ENCODE measurements around the gene PSME3.

Gene PSME3

DNA sequence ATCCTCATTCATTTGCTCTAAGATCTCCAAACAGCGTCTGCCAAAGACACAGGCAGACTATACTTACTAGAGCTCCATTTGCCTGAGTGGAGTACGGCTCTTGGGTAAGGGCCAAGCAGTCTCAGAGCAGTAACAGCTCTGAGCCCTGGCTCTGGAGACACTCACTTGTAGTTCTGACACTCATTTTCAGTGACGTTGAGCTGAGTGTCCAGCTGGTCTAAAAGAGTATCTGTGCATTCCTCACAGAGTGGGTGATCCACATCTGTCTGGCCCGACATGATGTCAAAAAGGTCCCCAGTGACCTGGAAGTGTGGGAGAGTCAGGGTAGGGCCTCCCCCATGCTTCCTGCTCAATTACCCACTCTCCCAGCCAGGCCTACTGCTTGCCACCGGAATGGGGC lies 14.8 kb upstream of the PSME3 start:
- no peak for DNase-seq

DNA sequence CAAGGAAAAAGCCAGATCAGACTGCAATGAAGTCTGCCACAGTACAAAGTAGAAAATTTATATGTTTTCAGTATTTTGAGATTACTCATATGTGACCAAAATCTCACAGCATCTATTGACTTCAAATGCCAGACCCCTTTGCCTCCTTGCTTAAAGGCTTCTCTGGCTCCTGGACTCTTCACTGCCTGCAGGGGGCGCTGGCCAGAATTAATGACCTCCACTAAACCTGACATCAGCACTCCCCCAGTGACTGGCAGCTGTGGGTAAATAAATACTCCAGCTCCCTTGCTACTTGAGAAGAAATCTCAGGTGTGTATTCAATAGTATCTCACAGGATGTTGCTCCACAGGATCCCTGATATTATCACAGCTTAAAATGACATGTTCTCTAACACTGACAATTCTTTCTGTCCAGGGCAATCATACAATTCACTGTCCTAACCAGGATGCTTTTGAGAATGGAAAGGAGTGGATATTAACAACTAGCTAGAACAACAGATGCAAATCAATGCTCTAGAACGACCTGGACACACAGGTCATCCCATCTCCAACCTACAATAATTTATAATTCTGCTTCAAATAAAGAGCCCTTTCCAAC lies 13.2 kb upstream of the PSME3 start:
- peak; percentile 87 for DNase-seq

DNA sequence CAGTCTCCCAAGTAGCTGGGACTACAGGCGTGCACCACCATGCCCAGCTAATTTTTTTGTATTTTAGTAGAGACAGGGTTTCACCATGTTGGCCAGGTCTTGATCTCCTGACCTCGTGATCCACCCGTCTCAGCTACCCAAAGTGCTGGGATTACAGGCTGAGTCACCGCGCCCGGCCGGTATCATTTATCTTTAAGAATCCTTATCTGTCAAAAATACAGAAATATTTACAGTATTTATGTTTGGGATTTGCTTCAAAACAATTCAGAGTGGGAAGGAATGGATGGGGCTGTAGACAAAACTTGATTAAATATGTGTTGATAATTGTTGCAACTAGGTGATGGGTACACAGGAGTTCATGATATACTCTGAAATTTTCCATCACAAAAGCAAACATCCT lies 12.0 kb upstream of the PSME3 start:
- peak; percentile 8 for DNase-seq

DNA sequence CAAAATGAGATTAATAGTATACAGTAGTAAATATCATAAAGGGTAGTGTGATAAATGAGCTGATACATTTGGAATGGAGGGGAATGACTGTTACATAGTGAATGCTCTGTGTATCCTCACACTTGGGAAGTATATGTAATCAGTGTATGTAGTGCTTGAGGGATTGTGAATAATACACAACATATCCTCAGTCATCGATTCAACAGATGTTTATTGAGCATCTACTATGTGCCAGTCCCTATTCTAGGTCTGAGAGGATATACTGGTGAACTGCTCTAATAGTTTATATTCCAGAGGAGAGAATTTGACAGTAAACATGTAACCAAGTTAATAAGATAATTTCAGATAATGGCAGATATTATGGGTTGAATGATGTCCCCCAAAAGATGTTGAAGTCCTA lies 5.7 kb upstream of the PSME3 start:
- DNase-seq: no peak

DNA sequence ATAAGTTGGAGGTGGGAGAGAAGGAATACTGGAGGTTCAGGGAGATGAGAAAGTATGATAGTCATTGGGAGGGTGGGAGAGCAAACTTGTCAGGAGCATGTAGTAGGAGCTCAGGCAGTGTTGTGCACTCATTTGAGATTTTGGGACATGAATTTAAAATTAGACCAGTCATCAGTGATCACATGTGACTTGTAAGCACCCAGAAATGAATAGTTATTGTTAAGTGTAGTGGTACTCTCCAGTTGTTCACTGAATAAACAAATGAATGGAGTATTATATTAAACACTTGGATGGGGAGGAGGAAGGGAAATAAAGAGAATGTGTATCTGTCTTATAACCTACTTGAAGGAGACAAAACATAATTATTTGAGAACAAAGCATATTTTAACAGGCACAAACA lies 2.2 kb upstream of the PSME3 start:
- no peak for DNase-seq

DNA sequence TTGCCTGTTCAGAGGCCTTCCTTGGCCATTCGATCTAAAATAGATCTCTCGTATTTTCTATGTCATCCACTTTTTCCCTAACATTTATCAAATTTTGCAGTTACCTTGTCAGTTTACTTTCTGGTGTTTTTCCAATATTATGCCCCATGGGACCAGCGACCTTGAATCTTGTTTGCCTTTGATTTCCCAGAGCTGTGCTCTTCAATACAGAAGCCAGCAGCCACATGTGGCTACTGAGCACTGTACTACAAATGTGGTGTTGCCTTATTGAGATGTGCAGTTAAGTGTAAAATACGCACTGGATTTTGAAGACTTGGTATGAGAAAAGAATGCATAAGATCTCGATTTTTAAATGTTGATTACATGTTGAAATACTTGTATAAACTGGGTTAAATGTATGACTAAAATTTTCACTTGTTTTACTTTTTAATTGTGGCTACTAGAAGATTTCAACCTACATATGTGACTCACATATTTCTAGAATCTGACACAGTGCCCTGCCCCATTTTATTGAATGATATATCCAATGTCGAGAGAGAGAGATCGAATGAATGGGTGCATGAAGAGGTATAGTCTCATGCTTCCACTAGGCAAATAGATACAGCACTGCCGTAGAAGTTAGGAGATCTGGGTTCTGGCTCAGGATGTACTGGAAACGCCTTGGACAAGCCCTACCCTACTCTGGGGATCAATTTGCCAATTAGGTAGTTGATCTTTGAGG lies 824 bp upstream of the PSME3 start:
- DNase-seq: no peak

DNA sequence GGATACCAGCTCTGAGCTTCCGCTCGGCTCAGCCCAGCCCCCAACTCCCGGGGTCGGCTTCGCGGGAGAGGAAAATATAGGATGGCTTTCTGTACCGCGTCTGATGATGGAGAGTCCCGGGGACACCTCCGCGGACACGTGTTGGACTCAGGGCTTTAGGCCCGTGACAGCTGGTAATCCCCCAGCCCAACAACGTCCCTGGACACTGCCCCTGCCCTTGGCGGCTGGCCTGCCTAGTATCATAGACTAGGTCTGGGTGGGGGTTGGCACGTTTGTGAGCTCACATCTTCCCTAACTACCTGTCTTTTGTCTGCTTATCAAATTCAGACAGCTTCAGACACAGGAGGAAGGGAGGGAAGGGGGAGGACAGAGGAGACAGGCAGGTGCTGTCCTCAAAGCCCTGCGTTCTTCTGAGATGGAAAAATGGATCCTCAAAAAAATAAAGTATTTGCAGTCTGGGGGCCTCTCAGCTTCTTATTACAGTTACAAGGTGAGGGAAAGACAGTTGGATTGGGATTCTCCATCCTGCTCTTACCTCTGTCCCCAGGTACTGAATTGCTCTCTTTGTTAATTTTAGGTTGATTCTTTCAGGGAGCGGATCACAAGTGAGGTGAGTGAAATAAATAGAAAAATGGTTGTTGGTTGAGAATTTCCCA lies 698 bp downstream of the PSME3 start:
- DNase-seq: peak; percentile 50

DNA sequence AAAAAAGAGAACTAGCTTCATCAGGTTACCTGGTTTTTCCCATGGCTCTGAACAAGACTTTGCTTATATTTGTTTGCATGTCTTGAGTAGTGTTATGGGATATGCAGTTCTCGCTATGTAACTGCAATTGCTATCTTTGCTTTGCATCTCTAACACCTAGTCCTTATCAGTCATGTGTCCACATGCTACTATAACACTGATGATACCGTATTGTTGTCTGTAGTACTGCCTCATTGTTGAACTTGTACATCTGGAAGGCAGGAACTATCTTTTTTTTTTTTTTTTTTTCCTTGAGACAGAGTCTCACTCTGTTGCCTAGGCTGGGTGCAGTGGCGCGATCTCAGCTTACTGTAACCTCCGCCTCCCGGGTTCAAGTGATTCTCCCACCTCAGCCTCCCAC lies 2.5 kb downstream of the PSME3 start:
- DNase-seq: no peak

DNA sequence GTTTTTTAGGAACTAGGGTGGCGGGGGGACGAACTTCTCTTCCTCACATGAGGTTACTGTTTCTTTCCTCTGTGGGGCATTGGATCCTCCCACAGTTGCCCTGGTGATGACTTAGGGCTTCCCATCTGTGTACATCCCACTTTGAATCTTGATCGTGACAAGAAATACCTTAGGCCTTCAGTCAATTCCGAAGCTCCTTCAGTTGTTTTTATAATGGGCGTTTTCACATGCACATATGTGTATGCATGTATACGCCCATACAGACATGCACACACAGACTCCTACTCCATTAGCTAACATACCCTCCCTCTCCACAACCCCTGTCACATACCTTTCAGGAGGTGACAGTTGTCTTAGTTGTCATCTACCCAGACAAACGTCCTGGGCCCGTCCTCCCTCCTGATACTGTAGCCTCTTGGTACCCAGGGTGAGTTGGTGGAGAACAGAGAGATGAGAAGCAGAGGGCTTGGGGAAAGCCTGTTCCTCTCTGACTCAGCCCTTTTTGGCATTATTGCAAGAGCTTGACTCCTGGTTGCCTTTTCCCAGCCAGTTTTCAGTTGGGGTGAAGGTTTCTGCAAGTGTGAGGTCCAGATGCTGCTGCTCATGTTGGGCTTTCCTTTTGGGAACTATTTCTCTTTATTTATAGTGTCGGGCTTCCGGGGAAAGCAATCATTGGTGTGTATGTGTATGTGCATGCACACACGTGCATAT lies 8.9 kb downstream of the PSME3 start:
- DNase-seq: no peak

DNA sequence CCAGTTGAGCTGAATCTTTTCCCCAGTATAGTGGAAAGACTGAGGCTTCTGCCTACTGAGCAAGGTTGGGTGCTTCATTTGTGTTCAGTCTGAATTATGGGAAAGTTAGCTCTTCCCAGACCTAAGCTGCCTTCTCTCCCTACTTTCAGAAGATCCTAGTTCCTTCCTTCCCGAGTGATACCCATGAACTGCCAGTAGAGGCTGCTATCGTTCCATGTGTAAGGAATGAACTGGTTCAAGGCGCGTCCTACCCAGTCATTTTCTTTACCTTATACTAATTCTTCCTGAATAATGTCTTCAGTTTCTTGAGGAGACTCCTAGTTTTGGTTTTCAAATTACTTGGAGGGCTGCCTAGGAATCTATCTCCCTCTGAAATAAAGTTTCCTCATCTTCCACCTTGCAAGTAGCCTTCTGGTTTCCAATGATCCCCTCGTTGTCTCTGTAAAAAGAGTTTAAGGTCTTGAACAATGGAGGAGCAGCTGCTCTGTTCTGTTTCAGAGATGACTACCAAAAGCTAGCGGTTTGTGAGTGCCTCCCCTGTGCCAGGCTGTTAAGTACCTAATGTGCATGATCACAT lies 10.2 kb downstream of the PSME3 start:
- no peak for DNase-seq

DNA sequence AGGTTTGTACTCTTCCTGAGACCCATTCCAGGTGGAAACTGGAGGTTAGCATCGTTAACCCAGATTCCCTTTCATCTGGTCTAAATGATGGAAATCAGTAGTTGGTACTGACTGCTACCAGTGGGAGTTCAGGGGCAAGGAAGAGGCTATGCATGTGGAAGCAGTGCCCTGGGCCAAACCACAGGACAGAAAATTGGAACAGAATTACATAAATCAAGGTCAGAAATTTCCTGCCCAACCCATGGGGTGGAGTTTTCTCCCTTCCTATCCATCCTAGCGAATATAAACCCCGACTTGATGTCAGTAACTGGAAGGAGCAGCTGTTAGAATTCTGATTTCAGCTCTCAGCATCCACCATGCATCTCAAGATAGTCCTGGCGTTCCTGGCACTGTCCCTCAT lies 11.1 kb downstream of the PSME3 start, which contains the start of gene AOC2:
Gene AOC2, plus strand, starts transcription at position 310 of the 400 bp plus-strand sequence. Its CDS starts 47 bp downstream, at position 357.
- no peak for DNase-seq

DNA sequence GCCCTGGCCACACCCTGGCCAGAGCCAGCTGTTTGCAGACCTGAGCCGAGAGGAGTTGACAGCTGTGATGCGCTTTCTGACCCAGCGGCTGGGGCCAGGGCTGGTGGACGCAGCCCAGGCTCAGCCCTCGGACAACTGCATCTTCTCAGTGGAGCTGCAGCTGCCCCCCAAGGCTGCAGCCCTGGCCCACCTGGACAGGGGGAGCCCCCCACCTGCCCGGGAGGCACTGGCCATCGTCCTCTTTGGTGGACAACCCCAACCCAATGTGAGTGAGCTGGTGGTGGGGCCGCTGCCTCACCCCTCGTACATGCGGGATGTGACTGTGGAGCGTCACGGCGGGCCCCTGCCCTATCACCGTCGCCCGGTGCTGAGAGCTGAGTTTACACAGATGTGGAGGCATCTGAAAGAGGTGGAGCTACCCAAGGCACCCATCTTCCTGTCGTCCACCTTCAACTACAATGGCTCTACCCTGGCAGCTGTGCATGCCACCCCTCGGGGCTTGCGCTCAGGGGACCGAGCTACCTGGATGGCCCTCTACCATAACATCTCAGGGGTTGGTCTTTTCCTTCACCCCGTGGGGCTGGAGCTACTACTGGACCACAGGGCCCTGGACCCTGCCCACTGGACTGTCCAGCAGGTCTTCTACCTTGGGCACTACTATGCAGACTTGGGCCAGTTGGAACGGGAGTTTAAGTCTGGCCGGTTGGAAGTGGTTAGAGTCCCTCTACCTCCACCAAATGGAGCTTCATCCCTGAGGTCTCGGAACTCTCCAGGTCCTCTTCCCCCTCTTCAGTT lies 11.8 kb downstream of the PSME3 start:
- no peak for DNase-seq

DNA sequence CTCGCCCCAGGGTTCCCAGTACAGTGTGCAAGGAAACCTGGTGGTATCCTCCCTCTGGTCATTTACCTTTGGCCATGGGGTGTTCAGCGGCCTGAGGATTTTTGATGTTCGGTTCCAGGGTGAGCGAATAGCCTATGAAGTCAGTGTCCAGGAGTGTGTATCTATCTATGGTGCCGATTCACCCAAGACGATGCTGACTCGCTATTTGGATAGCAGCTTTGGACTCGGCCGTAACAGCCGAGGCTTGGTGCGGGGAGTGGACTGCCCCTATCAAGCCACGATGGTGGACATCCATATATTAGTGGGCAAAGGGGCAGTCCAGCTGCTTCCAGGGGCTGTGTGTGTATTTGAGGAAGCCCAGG lies 12.3 kb downstream of the PSME3 start:
- no peak for DNase-seq

DNA sequence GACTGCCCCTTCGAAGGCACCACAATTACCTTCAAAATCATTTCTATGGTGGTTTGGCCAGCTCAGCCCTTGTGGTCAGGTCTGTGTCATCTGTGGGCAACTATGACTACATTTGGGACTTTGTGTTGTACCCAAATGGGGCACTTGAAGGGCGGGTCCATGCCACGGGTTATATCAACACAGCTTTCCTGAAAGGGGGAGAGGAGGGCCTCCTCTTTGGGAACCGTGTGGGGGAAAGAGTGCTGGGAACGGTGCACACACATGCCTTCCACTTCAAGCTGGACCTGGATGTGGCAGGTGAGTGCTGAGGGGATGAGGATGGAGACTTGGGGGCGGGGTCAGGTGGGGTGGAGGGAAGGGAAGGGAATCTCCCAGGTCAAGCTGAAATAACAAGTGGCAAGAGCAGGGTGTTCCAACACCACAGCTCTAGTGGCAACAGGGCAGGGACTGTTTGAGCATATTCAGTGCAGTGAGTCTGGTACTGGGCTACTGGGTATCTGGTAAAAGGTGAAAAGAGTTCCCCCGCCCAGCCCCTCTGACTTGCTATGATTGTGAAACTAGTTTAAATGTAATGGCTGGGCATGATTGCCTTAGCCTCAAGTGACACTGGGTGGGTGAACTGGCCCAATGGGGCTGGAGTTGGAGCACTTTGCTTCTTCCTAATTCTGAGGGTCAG lies 12.9 kb downstream of the PSME3 start:
- peak; percentile 79 for DNase-seq

DNA sequence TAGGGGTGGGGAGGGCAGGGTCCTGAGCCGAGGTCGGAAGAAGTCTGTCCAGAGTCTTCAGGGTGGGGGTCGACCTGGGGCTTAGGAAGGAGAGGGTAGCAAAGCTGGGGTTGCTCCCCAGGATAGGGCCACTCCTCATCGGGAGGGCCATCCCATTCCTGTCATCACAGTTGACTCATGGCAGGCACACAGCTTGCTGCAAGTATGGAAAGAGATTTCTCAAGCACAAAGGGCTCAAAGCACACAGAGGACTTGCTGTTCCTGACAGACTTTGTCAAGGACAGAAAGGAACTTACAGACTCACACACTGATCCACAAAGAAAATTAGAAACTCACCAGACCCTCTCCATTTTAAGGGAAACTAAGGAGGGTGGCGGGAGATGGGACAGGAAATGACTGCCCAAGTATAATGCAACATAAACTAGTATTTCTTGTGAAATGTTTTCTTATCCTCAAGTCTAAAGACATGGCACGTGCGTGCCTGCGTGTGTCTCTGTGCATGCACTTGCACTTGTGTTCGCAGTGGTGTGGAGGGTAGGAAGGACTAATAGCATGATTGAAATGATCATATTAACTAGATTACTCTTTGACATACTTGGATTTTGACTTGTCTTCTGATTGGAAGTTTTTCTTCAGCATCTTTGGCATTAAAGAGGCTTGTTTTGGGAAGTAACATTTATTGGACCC lies 13.5 kb downstream of the PSME3 start:
- DNase-seq: no peak

DNA sequence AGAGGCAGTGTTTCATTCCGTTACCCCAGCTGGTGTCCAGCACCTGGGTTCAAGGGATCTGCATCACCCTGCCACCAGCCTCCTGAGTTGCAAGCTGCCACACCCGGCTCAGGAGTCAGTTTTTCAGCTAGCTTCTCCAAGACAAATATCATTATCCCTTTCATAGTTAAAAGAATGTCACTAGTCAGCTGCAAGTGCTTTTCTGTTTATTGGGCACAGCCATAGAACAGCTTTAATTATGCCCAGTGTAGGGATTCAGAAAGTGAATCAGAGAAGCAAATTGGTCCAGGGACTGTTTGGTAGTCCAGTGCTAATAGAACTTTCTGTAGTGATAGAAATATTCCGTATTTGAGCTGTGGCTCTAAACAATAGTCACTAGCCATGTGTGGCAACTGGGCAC lies 14.9 kb downstream of the PSME3 start:
- DNase-seq: no peak

DNA sequence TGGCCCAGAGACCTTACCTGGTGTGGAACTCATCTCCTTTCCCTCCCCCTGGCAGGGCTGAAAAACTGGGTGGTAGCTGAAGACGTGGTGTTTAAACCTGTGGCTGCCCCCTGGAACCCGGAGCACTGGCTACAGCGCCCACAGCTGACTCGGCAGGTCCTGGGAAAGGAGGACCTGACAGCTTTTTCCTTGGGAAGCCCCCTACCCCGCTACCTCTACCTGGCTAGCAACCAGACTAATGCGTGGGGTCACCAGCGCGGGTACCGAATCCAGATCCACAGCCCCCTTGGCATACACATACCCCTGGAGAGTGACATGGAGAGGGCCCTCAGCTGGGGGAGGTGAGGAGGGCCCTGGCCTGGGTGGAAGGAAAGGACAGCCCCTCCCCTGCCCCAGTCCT lies 15.8 kb downstream of the PSME3 start:
- no peak for DNase-seq

DNA sequence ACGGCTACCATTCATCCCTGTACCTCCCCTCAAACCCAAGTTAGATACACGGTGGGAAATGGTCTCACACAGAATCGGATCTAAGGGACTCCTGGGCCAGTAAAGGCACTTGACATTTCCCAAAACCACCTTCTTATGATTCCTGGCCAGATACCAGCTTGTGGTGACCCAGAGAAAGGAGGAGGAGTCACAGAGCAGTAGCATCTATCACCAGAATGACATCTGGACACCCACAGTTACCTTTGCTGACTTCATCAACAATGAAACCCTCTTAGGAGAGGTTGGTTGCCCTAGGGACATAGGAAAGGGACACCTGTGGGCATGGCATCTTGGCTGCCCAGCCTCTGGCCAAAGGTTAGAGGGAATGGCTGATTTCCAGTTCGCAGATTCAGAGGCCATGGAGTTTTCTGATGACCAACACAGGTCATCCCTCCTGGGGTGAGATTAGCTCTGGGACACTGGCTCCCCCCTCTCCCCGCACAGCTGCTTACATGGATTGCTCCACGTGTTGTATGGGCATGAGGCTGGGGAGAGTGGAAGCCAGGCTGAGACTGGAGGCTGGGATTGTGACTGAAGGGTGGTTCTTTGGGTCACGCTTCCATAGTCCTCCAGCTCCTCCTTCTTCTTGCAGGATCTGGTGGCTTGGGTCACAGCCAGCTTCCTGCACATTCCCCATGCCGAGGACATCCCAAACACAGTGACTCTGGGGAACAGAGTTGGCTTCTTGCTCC lies 16.4 kb downstream of the PSME3 start:
- no peak for DNase-seq

DNA sequence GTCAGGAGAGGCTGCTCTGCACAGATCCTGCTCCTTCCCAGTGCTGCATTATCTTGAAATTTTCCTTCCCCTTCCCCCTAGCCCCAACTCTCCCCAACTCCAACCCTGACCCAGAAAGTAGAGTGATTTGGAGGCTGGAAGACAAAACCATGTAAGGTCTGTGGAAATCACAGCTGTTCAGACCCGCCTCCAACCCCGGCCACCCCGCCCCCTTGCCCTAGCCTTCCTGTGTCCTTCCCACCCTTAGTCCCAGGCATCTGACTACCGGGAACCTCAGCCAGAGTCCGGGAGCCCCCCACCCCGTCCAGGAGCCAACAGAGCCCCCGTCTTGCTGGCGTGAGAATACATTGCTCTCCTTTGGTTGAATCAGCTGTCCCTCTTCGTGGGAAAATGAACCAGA lies 17.8 kb downstream of the PSME3 start, which contains the start of gene AOC3:
Gene AOC3, plus strand, starts transcription at position 246 of the 400 bp plus-strand sequence. Its CDS starts 145 bp downstream, at position 391.
- no peak for DNase-seq
